ENCODE data around the gene IFITM1. TPM values are rescaled to one million over a fixed set of nuclear protein-coding genes. Genes with fewer than 3 reads are reported as not detected.

The IFITM1 gene
- total RNA-seq, 2 experiments from 2014 or later, result 36.4 to 72.4 TPM

DNA sequence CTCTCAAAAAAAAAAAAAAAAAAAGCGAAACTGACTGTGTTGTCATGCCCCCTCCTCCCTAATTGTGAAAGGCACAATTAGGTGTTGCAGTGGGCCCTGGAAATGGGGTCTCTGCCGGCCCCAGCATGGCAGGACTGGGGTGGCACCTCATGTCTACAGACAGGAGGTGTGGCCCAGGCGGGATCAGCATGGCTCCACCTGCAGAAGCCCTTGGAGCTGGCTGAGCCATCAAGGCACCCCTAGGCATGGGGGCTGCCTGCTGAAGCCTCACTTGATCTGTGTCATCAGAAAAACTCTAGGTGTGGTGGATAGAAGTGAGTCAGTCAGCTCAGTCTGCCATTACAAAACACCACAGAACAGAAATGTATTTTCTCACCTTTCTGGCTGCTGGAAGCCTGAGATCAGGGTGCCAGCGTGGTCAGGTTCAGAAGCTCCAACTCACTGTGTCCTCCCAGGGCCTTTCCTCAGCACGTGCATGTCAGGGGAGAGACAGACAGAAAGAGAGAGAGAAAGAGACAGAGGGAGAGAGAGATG lies 45.4 kb downstream of the IFITM1 start:
- H3K4me2 ChIP-seq (ENCODE audit: low read length), result no peak overlapping the region
- intact Hi-C loops (cut with micrococcal nuclease; ENCODE audit: unreplicated experiment), result loop anchor here (5.0 kb wide), 1 partner anchor 152 kb away; the partner anchor contains the start of genes BET1L and RIC8A
- H3K36me3 ChIP-seq (ENCODE audit: insufficient read depth, low read length), result no peaks in the 10 kb centered on the region
- TF ChIP-seq, protein P1, sequence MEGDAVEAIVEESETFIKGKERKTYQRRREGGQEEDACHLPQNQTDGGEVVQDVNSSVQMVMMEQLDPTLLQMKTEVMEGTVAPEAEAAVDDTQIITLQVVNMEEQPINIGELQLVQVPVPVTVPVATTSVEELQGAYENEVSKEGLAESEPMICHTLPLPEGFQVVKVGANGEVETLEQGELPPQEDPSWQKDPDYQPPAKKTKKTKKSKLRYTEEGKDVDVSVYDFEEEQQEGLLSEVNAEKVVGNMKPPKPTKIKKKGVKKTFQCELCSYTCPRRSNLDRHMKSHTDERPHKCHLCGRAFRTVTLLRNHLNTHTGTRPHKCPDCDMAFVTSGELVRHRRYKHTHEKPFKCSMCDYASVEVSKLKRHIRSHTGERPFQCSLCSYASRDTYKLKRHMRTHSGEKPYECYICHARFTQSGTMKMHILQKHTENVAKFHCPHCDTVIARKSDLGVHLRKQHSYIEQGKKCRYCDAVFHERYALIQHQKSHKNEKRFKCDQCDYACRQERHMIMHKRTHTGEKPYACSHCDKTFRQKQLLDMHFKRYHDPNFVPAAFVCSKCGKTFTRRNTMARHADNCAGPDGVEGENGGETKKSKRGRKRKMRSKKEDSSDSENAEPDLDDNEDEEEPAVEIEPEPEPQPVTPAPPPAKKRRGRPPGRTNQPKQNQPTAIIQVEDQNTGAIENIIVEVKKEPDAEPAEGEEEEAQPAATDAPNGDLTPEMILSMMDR (conservative IDR thresholded peaks at IDR 0.05; ENCODE audit: low read length), result no peak
- no peak for TF ChIP-seq EZH2phosphoT487 (IDR thresholded peaks at IDR 0.05; ENCODE audit: borderline replicate concordance, low read depth, low read length)
- no peak overlapping the region for H3K4me3 ChIP-seq (ENCODE audit: low read depth, low read length, poor library complexity, severe bottlenecking)
- peaks cover 21% of the 10 kb centered on the region for H3K4me1 ChIP-seq (ENCODE audit: insufficient read depth, low read length, poor library complexity, severe bottlenecking)
- H2AFZ ChIP-seq (ENCODE audit: low read length), result no peak overlapping the region
- BruUV-seq (replicated peaks), result no TSS peak
- no peak overlapping the region for H3K27ac ChIP-seq (ENCODE audit: low read depth, low read length, poor library complexity, severe bottlenecking)
- no peaks in the 10 kb centered on the region for H3K9me3 ChIP-seq (ENCODE audit: low read length)
- H3K9me2 ChIP-seq (ENCODE audit: insufficient read depth, low read length), result no peaks in the 10 kb centered on the region
- ChIA-PET POLR2A (no interaction called here), CTCF (ENCODE audit: unreplicated experiment) (interaction anchor here (0.6 kb wide), 1 partner anchor 336 kb away, joined by 5 read pairs; the partner anchor contains the start of gene TMEM80)
- DNase-seq (ENCODE audit: low spot score), result peak; percentile 22
- no peaks in the 10 kb centered on the region for H4K20me1 ChIP-seq (ENCODE audit: insufficient read depth, low read length)
- H3K79me2 ChIP-seq (ENCODE audit: insufficient read depth, low read depth, low read length), result no peaks in the 10 kb centered on the region

DNA sequence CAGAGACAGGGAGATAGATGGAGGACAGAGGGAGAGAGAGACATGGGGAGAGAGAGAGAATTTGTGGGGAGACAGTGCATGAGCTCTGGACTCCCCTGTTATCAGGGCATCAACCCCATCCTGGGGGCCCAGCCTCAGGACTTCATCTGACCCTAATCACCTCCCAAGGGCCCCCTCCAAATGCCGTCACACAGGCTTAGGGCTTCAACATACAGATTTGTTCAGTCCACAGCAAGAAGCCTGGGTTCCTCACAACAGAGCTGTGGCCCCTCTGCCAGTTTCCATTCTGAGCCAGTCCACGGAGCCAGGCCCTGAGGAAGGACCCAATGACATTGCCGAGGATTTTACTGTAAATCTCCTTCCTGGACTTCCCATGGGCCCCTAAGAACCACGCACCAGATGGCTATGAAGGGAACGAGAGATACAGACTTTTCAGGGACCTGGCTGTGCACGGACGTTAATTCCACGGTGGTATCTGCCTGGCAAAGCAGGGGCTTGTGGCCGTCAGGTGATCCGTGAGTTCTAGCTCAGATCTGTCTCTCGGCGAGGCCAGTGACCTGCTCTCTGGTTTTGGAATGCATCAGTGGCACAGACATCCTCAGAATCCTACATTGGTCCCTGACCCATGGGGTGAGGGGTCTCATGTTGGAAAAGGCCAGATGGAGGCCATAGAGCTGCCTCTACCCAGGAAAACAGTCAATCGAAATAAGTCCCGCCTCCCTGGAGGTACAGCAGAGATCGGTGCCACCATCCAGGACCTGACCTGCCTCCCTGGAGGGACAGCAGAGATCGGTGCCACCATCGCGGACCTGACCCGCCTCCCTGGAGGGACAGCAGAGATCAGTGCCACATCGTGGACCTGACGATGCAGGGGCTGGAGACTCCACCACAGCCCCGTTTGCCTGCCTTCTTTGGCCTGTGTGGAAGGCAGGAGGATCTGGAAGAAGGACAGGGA lies 46.8 kb downstream of the IFITM1 start:
- Histone ChIP-seq H3K4me1 (ENCODE audit: insufficient read depth, low read length, poor library complexity, severe bottlenecking) (peaks cover 7% of the 10 kb centered on the region), H4K20me1 (ENCODE audit: insufficient read depth, low read length) (no peaks in the 10 kb centered on the region), H3K9me3 (ENCODE audit: low read length) (no peaks in the 10 kb centered on the region), H3K4me3 (ENCODE audit: low read depth, low read length, poor library complexity, severe bottlenecking) (no peak overlapping the region), H3K36me3 (ENCODE audit: insufficient read depth, low read length) (no peaks in the 10 kb centered on the region), H3K4me2 (ENCODE audit: low read length) (no peak overlapping the region), H3K27ac (ENCODE audit: low read depth, low read length, poor library complexity, severe bottlenecking) (no peak overlapping the region), H3K9me2 (ENCODE audit: insufficient read depth, low read length) (no peaks in the 10 kb centered on the region), H2AFZ (ENCODE audit: low read length) (no peak overlapping the region), H3K79me2 (ENCODE audit: insufficient read depth, low read depth, low read length) (no peaks in the 10 kb centered on the region)
- BruUV-seq (replicated peaks), result no TSS peak
- ChIA-PET CTCF (ENCODE audit: unreplicated experiment) (no interaction called here), POLR2A (no interaction called here)
- intact Hi-C loops (cut with micrococcal nuclease; ENCODE audit: unreplicated experiment), result loop anchor here (2.0 kb wide), 1 partner anchor 110 kb away; no protein-coding TSS in a partner anchor
- TF ChIP-seq, protein P1 (conservative IDR thresholded peaks at IDR 0.05; ENCODE audit: low read length), result no peak
- TF ChIP-seq EZH2phosphoT487 (IDR thresholded peaks at IDR 0.05; ENCODE audit: borderline replicate concordance, low read depth, low read length), result no peak
- DNase-seq (ENCODE audit: low spot score), result no peak

All from OCI-LY7 (cell line).